ENCODE measurements around the gene PDE7B.

- TF ChIP-seq CTCF (IDR thresholded peaks at IDR 0.05) (no peak), POLR2A (IDR thresholded peaks at IDR 0.05) (no peak)
These were observed 50.4 kb downstream of the PDE7B start for GRCh38 chr6:135901774-135902524.
